Fibroblast of lung (primary cell): ENCODE results near the gene PCBP3.

Source experiments
- CTCF ChIP-seq, 2 donors: IDR thresholded peaks in 1 of 2; conservative IDR thresholded peaks in 1 of 2; 1 replicate in 1 of 2; 2 replicates in 1 of 2; pipeline ENCODE4 v1.5.1; 2011 to 2012; ENCODE audit warnings: low read length in 2 of 2, control low read depth in 1 of 2, inconsistent platforms in 1 of 2, low read depth in 1 of 2, mild to moderate bottlenecking in 1 of 2
- EZH2 ChIP-seq: IDR thresholded peaks from 2 replicates; pipeline ENCODE4 v1.5.1; 2012; ENCODE audit warnings: low read length, control low read depth, mild to moderate bottlenecking; ENCODE audit errors: missing control alignments

GRCh38 chr21:45801129-45801964 is 157.8 kb downstream of the PCBP3 start:
- TF ChIP-seq CTCF (conservative IDR thresholded peaks at IDR 0.05 in 1 of 2, IDR thresholded peaks at IDR 0.05 in 1 of 2; ENCODE audit: low read depth in 1 of 2, low read length in 2 of 2) (no peak), EZH2 (no peak)
